ENCODE data around the gene LITAF. TPM values are rescaled to one million over a fixed set of nuclear protein-coding genes. Genes with fewer than 3 reads are reported as not detected.
A peak's percentile ranks its signal among the peaks of the same experiment; 100 is the strongest.

The LITAF gene
- total RNA-seq, 2 experiments from 2014 or later: 12.2 to 43.2 TPM

DNA sequence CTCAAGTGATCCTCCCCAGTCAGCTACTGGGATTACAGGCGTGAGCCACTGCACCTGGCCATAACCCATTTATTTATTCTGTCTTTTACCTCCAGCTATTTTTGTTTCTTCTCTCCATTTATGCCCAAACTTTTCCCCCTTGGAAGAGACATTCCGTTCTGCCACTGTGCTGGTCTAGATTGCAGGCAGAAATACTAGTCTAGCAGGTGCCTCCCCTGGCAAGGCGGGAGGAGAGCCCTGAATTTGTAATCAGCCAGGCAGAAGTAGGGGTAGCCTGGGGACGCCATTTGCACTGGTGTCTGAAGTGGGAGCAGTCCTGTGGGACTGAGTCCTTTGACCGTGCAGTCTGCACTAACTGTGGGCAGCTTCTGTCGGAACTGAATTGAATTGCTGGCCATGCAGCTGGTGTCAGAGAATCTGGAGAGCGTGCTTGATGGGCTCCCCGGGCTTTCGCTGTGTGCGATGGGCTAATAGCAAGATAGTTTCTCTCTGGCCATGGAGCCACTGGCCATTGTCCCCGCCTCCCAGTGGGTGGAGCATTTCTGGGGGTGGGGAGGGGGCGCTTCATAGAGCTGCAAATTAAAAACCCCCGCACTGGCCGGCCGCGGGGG is 31.5 kb upstream of the LITAF start:
- peaks cover 71% of the 10 kb centered on the region for H3K4me1 ChIP-seq (ENCODE audit: insufficient read depth, low read length, poor library complexity, severe bottlenecking)
- H3K79me2 ChIP-seq (ENCODE audit: insufficient read depth, low read depth, low read length): no peaks in the 10 kb centered on the region
- no peak for TF ChIP-seq EZH2phosphoT487 (IDR thresholded peaks at IDR 0.05; ENCODE audit: borderline replicate concordance, low read depth, low read length)
- TF ChIP-seq, protein P1, sequence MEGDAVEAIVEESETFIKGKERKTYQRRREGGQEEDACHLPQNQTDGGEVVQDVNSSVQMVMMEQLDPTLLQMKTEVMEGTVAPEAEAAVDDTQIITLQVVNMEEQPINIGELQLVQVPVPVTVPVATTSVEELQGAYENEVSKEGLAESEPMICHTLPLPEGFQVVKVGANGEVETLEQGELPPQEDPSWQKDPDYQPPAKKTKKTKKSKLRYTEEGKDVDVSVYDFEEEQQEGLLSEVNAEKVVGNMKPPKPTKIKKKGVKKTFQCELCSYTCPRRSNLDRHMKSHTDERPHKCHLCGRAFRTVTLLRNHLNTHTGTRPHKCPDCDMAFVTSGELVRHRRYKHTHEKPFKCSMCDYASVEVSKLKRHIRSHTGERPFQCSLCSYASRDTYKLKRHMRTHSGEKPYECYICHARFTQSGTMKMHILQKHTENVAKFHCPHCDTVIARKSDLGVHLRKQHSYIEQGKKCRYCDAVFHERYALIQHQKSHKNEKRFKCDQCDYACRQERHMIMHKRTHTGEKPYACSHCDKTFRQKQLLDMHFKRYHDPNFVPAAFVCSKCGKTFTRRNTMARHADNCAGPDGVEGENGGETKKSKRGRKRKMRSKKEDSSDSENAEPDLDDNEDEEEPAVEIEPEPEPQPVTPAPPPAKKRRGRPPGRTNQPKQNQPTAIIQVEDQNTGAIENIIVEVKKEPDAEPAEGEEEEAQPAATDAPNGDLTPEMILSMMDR (conservative IDR thresholded peaks at IDR 0.05; ENCODE audit: low read length): no peak
- H4K20me1 ChIP-seq (ENCODE audit: insufficient read depth, low read length): no peaks in the 10 kb centered on the region
- DNase-seq (ENCODE audit: low spot score): no peak
- peak overlapping the region; percentile 99 for H3K27ac ChIP-seq (ENCODE audit: low read depth, low read length, poor library complexity, severe bottlenecking)
- H3K9me3 ChIP-seq (ENCODE audit: low read length): peaks cover 20% of the 10 kb centered on the region
- H3K4me2 ChIP-seq (ENCODE audit: low read length): no peak overlapping the region
- H3K36me3 ChIP-seq (ENCODE audit: insufficient read depth, low read length): peaks cover 8% of the 10 kb centered on the region
- CTCF ChIA-PET (ENCODE audit: unreplicated experiment): interaction anchor here (1.4 kb wide), 1 partner anchor 11 kb away, joined by 5 read pairs; no protein-coding TSS in a partner anchor
- H2AFZ ChIP-seq (ENCODE audit: low read length): no peak overlapping the region
- intact Hi-C loops (cut with micrococcal nuclease; ENCODE audit: unreplicated experiment): loop anchor here (2.0 kb wide), 1 partner anchor 31 kb away; the partner anchor contains the start of gene LITAF
- no TSS peak for BruUV-seq (replicated peaks)
- POLR2A ChIA-PET: interaction anchor here (0.5 to 1.6 kb wide), 4 partner anchors 15 to 65 kb away, joined by 3 to 8 read pairs (median 3); no protein-coding TSS in a partner anchor
- no peaks in the 10 kb centered on the region for H3K9me2 ChIP-seq (ENCODE audit: insufficient read depth, low read length)
- no peak overlapping the region for H3K4me3 ChIP-seq (ENCODE audit: low read depth, low read length, poor library complexity, severe bottlenecking)

DNA sequence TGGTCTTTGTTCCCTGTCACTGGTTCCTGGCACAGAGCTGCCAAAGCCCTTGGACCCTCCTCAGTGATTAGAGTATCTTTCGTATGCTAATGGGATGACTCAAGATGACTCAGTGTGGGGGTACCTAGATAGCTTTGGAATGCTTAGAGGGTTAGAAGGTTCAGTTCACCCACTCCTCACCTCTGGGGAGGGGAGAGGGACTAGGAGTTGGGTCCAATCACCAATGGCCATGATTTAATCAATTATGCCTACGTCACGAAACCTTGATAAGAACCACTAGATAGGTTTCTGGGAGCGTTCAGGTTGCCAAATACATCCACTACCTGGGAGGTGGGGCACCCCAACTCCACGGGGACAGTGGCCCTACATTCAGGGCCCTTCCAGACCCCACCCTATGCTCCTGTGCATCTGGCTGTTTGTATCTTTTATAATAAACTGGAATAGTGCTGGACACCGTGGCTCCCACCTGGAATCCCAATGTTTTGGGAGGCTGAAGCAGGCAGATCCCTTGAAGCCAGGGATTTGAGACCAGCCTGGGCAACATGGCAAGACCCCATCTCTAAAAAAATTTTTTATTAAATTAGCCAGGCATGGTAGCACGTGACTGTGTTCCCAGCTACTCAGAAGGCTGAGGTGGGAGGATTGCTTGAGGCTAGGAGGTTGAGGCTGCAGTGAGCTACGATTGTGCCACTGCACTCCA is 29.2 kb upstream of the LITAF start:
- no peak for DNase-seq (ENCODE audit: low spot score)
- H2AFZ ChIP-seq (ENCODE audit: low read length): no peak overlapping the region
- intact Hi-C loops (cut with micrococcal nuclease; ENCODE audit: unreplicated experiment): no loop called here
- TF ChIP-seq EZH2phosphoT487 (IDR thresholded peaks at IDR 0.05; ENCODE audit: borderline replicate concordance, low read depth, low read length): no peak
- TF ChIP-seq, protein P1 (conservative IDR thresholded peaks at IDR 0.05; ENCODE audit: low read length): no peak
- H3K4me1 ChIP-seq (ENCODE audit: insufficient read depth, low read length, poor library complexity, severe bottlenecking): peaks cover 63% of the 10 kb centered on the region
- H3K27ac ChIP-seq (ENCODE audit: low read depth, low read length, poor library complexity, severe bottlenecking): no peak overlapping the region
- peaks cover 20% of the 10 kb centered on the region for H3K9me3 ChIP-seq (ENCODE audit: low read length)
- BruUV-seq (replicated peaks): no TSS peak
- no peak overlapping the region for H3K4me3 ChIP-seq (ENCODE audit: low read depth, low read length, poor library complexity, severe bottlenecking)
- H3K9me2 ChIP-seq (ENCODE audit: insufficient read depth, low read length): no peaks in the 10 kb centered on the region
- no peak overlapping the region for H3K4me2 ChIP-seq (ENCODE audit: low read length)
- H3K79me2 ChIP-seq (ENCODE audit: insufficient read depth, low read depth, low read length): no peaks in the 10 kb centered on the region
- peaks cover 8% of the 10 kb centered on the region for H3K36me3 ChIP-seq (ENCODE audit: insufficient read depth, low read length)
- no peaks in the 10 kb centered on the region for H4K20me1 ChIP-seq (ENCODE audit: insufficient read depth, low read length)
- POLR2A ChIA-PET: interaction anchor here (0.9 kb wide), 1 partner anchor 13 kb away, joined by 4 read pairs; no protein-coding TSS in a partner anchor
- CTCF ChIA-PET (ENCODE audit: unreplicated experiment): no interaction called here
